ENCODE measurements around the gene ARHGAP18.
A peak's percentile ranks its signal among the peaks of the same experiment; 100 is the strongest.

ARHGAP18 gene

DNA sequence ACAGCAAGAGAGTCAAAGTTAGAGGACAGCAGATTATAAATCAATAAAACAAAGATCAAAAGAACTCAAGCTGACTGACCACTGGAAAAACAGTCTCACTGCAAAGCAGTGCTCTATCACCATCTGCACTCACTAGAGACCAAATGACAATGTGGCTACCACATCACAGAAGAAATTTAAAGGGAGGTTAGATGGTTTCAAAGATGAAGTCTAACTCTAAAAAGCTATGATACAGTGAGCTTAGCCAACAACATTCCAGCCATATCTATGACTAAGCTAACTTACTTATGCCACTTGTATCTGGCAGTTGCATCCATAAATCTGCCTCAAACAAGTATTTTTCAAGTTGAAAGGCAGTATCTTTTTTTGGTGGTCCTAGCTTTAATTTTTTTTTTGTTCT, 68.6 kb downstream of the ARHGAP18 start:
- DNase-seq = no peak

GRCh38 chr6:129638686-129639085, 71.3 kb downstream of the ARHGAP18 start:
- no peak for DNase-seq

DNA sequence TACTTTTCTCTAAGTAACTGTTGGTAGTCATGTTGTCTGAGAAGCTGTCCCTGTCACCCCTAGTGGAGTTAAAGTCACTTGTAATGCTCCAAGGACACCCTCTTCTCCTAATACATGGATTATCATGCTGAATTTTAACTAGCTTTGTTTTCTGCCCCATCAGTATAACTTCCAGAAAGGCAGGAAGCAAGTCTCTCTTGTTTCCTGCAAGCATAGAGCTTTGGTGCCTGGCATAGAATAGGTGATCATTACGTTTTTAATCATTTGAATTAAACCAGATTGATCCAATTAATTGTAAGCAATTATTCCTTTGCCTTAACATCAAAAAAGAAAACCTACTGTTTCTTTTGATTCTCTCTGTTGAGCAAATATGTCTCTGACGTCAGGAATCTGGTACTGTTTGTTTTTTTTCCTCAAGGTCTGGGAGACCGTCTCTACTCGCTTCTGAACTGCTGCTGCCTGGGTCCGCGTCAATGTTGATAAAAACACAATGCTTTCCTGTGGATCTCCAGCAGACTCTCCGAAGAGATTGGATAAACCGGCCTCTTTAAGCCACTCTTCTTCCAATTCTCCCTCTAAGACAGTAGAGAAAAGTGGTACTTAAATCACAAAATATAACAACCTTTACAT, 71.8 kb downstream of the ARHGAP18 start:
- DNase-seq = no peak

DNA sequence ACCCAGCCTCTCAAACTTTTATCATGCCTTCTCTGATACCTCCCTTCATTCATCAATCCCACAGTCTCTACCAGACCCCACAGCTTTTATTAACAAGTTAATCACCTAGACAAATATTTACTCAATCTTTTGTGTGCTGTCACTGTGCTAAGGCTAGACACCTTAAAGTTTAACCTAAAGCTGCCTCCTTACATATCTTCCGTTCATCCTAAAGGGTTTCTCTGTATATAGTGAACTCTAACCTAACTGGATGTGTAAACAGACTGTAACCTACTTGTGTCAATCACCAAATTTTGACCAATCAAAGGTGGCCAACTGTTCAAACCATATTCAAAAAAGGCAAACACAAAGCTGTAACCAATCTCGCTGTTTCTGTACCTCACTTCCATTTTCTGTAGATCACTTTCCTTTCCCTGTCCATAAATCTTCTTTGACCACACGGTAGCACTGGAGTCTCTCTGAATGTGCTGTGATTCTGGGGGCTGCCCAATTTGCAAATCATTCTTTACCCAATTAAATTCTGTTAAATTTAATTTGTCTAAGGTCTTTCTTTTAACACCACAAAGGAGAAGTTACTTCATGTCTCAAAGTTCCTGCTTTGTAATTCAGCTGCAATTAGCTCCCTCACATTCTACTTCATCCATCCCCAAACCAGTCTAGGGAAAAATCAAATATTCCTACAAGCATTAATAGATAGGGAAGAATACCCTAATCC, 72.5 kb downstream of the ARHGAP18 start:
- no peak for DNase-seq

DNA sequence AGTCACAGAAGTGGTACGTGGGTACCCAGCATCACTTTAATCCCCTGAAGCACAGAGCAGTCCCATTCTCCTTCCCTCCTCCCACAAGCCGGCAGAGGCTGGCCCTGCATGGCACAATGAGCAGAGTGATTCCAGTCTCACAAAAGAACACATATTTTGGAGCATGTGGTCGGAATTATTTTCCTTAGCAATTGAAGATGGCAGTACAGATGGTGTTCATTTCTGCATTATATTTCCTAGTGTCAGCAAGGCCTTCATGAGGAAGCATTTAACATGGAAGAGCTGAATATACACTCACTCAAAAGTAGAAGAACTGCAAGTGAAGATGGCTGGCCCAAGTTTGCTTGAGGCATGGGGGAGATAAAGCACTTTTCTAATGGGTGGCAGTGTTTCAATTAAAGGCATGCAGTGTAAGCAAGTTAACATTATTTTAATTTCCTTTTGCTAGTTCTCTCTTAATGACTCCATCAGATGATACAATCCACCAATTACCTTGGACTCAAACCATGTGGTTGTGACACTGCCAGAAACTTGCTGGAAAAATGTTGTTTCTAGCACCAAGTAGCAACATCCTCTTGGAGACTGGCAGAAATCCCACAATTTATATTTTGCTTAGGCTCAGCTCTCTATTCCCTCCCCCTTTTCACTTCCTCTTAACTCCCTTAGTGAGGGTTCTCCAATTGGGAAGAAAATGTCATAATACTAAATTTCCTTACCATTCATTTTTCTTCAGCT, 74.4 kb downstream of the ARHGAP18 start:
- peak in 1 of 2 donors; percentile 24 for DNase-seq

- no peak for DNase-seq
Observed at GRCh38 chr6:129634411-129635230, 75.4 kb downstream of the ARHGAP18 start.

- DNase-seq = no peak
Observed at GRCh38 chr6:129633529-129633928, 76.4 kb downstream of the ARHGAP18 start.

- DNase-seq = no peak
Observed at GRCh38 chr6:129632172-129632613, 77.8 kb downstream of the ARHGAP18 start.

- no peak for DNase-seq
Observed at GRCh38 chr6:129631070-129631469, 78.9 kb downstream of the ARHGAP18 start.

GRCh38 chr6:129630596-129630995, 79.4 kb downstream of the ARHGAP18 start:
- DNase-seq = no peak

DNA sequence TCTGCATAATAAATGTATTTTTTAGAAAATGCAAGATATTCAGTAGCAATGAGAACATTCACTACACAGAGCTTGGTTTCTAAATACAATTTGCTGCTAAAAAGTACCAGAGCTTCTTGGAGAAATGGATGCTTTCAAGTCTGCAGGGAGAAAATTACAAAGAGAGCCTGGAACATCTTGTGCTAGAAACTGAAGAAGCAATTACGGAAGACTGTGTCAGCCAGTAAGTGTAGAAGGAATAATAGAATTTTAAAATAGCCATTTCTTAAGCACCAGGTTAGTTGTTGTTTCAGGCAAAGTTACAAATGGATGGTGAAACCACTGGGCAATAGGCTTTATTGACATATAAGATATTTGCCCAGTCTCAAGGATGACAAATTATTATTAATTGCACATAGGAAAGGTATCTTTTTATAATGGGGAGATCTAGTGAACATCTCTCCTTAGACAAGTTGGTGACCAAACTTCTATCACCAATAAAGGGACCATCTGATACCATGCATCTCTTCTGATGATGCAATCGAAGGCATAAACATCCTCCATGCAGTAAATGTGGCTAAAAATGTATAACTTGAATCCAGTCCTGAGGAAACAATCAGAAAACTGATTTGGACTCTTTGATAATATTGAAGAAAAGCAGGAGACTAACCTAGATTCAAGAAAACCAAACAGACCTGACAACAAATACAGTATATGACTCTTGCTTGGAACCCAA, 81.7 kb downstream of the ARHGAP18 start:
- no peak for DNase-seq

DNA sequence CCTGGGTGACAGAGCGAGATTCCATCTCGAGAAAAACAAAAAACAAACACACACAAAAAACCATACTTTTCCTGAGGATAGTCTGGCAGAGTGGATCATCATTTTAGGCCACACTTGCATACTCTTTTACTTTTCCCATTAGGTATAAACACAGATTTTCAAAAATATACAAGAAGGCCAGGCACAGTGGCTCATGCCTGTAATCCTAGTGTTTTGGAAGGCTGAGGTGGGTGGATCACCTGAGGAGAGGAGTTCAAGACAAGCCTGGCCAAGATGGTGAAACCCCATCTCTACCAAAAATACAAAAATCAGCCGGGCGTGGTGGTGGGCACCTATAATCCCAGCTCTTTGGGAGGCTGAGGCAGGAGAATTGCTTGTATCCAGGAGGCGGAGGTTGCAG, 85.5 kb downstream of the ARHGAP18 start:
- DNase-seq = no peak

- peak; percentile 32 to 47 for DNase-seq
Observed at GRCh38 chr6:129623008-129623732, 86.8 kb downstream of the ARHGAP18 start.

- peak in 1 of 2 donors; percentile 44 for DNase-seq
Observed at GRCh38 chr6:129621252-129621651, 88.7 kb downstream of the ARHGAP18 start.

- no peak for DNase-seq
Observed at GRCh38 chr6:129620234-129620610, 89.8 kb downstream of the ARHGAP18 start.

DNA sequence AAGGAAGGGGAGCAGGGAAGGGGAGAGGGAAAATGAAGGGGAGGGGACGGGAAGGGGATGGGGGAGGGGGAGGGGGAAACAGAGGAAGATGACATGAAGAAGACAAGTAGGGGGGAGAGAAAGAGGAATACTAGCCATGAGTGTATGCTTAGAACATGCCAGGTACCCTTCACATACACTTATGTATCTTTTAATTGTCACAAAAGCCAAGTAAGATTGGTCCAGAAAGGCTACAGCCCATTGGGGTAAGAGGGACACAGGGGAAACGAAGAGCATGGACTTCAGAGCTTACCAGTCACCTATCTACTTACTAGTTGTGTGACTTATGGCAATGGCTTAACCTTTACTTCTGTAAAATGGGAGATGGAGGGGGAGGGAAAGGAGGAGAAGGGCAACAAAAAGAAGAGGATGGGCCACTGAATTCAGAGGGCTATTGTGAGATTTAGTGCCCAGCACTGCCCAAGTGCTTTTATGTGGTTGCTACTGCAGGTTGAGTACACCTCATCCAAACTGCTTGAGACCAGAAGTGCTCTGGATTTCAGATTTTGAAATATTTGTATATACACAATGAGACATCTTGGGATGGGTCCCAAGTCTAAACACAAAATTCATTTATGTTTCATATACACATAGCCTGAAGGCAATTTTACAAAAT, 90.3 kb downstream of the ARHGAP18 start:
- no peak for DNase-seq

DNA sequence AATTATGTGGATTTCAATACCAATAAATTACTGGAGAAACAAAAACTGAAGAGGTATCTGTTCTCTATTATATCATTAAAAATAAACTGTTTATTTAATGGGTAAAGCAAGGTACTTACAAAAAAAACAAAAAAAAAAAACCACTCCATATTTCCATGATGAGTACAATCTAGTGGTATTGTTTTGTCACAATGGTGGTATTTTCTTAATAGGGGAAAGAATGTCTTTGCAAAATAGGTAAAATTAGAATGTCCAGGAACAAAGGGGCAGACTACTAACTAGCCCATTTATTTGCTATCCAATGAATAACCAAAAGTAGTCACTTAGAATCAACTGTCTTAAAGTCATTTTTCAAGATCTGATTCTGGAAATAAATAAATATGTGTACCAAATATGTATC, 92.0 kb downstream of the ARHGAP18 start:
- no peak for DNase-seq

GRCh38 chr6:129615496-129615895, 94.5 kb downstream of the ARHGAP18 start:
- DNase-seq = no peak

DNA sequence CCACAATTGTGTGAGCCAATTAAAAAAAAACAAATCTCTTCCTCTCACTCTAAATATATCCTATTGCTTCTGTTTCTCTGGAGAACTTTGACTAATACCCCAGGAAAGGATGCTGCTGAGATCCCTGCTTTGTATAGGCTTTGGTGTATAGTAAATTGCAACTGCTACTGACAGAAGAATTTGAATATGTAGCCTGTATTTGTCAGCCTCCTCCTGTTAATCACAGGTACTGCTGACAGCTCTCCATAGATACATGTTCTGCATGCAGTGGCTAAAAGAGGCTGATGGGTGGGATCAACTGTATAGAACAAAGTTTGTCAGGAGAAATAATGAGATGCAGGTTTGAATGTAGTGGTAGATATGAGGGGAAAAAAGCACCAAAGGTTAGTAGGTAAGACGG, 95.0 kb downstream of the ARHGAP18 start:
- no peak for DNase-seq

- DNase-seq = no peak
Observed at GRCh38 chr6:129614464-129614863, 95.5 kb downstream of the ARHGAP18 start.

GRCh38 chr6:129612440-129612839, 97.5 kb downstream of the ARHGAP18 start:
- no peak for DNase-seq
